ENCODE measurements around the gene BANP.
A peak's percentile ranks its signal among the peaks of the same experiment; 100 is the strongest.

Gene BANP

GRCh38 chr16:87949071-87949744 lies 2.0 kb upstream of the BANP start:
- DNase-seq (ENCODE audit: low read depth in 2 of 2): no peak

DNA sequence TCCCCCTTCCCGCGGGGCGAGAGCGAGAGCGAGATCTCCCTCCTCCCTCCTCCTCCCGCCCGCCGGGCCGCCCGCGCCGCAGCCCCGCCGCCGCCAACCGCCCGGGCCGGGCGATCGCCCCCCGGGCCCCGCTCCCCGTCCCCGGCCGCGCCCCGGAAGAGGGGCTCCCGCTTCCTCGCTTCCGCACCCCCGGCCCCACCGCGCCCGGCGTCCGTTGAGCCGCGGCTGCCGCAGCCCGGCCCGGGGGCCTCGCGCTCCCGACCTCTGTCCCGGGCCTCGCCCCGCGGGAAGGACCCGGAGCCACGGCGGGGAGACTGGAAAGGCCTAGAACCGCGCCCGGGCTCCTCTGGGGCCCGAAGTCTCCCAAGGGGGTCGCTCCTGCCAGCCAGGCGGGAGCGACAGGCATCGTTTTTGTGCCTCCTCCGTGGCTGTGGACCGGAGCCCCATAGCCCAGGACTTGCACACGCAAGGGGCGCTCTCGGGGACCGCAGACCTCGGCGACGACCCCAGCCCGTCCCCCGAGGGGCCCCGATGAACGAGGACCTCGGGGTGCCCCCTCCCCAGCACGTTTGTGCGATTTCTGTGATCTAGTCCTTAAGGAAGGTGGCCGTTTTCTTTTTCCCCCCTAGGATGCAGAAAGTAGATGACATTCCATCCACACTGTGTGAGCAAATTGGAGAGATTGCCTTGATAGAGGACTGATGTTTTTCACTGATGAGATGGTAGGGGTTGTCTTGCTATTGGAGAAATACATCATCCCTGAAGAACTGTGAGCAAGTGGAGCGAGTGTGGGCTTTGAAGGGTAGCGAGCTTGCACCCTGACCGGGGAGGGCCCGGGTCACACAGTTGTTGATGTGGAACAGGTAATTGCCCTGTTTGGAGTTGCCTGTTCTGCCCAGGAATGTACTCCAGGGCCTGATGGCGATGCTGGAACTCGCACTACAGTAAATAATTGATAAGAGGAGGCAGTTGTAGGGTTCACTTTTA lies 611 bp downstream of the BANP start:
- no peak for DNase-seq (ENCODE audit: low read depth in 2 of 2)

DNA sequence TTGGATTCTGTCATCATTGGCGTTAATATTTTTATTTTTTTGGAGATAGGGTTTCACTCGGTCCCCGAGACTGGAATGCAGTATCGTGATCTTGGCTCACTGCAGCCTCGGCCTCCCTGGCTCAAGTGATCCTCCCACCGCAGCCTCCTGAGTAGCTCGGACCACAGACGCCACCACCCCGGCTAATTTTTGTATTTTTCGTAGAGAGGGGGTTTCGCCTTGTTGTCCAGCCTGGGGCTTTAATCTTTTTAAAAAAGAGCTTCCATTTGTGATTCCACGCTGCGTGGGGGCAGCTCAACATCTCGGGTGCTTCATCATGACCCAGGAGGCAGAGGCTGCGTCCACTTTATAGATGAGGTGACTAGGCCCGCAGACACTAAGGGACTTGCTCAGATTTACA lies 1.5 kb downstream of the BANP start:
- no peak for DNase-seq (ENCODE audit: low read depth in 2 of 2)

GRCh38 chr16:87953308-87954215 lies 2.3 kb downstream of the BANP start:
- no peak for DNase-seq (ENCODE audit: low read depth in 2 of 2)

DNA sequence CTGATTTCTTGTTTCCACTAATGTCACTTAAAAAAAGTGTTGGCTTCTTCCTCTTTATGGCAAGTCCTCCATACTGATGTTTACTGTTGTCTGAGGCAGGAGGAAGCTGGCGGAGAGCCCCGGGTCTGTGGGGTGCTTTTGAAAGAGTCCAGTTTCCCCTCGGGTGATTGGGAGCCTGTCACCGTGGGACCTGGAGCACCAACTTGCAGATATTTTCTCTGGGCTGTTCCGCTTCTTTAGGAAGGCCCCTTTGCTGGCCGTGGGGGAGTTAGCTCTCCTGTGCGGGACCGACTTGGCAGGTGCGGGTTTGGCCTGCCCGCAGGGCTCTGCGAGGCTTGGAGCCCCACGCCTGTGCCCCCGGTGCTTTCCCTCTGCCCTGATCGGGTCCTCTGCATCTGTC lies 3.1 kb downstream of the BANP start:
- no peak for DNase-seq (ENCODE audit: low read depth in 2 of 2)

GRCh38 chr16:87954826-87955225 lies 3.6 kb downstream of the BANP start:
- DNase-seq (ENCODE audit: low read depth in 2 of 2): no peak

GRCh38 chr16:87955302-87956097 lies 4.3 kb downstream of the BANP start:
- DNase-seq (ENCODE audit: low read depth in 2 of 2): no peak

DNA sequence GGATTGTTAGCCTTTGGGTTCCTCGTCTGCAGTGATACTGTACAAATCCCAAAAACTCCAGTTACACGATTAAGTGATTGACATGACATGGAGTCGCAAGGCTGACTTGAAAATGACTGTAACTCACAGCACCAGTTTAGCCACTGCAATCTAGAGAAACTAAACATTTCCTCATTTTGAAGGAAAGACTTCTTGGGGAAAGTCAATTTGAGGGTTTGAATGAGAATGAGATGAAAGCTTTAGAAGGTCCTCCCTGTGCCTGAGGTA lies 4.8 kb downstream of the BANP start:
- no peak for DNase-seq (ENCODE audit: low read depth in 2 of 2)

DNA sequence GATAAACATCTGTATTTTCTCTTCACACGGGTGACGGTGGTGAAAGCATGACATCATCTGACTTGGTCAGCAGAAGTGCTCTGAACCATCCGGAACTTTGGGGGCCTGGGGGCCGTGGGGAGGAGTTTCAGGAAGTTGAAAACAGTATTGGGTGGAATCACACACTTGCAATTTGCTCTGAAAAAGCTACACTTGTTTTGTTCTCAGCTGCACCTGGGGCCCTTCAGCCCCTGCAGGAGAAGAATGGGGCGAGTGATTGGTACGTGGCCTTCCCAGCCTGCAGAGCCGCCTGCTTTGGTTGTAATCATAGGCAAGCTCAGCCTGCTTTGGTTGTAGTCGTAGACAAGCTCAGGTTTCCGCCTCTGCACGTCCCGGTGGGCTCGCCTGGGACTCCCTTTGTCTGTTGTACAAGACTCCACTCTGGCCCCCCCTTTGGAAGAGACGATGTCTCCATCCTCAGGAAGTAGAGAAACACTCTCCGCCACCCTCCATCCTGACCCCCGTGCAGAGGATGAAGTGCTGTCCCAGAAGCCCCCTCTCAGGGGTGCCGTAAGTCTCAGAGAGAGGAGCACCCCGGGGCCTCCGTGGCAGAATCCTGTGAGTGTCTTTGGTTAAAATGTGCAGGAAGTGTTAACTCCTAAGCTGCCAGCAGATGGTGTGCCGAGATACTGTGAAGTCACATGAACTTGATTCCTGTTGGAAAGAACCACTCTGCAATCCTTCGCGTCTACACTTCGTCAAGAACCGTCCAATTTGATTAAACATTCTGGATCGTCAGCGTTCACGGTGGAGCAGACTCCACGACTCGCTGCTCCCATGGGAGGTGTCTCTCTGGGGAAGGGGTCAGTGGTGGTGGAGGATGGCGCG lies 5.4 kb downstream of the BANP start:
- peak; percentile 37 to 42 for DNase-seq (ENCODE audit: low read depth in 2 of 2)

- DNase-seq (ENCODE audit: low read depth in 2 of 2): no peak
These were observed 6.3 kb downstream of the BANP start for GRCh38 chr16:87957296-87958094.

DNA sequence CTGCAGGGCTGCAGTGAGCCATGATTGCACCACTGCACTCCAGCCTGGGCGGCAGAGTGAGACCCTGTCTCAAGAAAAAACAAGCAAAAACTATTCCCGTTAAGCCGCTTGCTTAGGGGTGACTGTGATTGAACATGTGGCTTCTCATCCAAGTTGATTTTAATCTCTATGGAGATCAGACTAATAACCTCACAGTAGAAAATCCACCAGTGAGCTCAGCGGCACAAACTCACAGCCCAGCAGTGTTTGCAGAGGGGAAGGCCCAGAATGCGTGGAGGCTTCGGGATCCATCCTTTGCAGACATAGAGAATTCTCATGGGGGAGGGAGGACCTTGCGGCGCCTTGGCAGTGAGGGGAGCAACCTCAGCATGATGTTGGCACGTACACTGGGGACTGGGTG lies 7.4 kb downstream of the BANP start:
- DNase-seq (ENCODE audit: low read depth in 2 of 2): no peak

GRCh38 chr16:87959391-87959990 lies 8.3 kb downstream of the BANP start:
- DNase-seq (ENCODE audit: low read depth in 2 of 2): no peak

- DNase-seq (ENCODE audit: low read depth in 2 of 2): no peak
These were observed 9.1 kb downstream of the BANP start for GRCh38 chr16:87960296-87960695.

GRCh38 chr16:87960852-87961251 lies 9.6 kb downstream of the BANP start:
- no peak for DNase-seq (ENCODE audit: low read depth in 2 of 2)

GRCh38 chr16:87961623-87962022 lies 10.4 kb downstream of the BANP start:
- DNase-seq (ENCODE audit: low read depth in 2 of 2): no peak

DNA sequence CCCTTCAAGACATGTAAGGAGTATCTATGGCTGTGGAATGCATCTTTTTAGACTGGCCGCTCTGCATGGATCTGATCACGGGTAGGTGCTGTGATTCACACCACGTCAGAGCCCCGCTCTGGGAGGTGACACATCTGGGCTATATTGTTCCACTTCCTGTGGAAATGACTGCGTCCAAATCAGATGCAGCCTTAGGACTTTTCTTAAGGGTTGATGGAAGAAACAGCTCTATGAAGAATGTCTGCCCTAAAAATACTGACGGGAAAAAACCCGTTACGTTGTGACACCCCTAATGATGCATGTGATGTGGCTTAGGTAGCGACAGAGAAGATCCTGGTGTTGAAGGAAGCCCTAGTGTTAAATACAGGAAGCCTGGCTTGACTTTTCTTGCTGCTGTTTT lies 12.2 kb downstream of the BANP start:
- DNase-seq (ENCODE audit: low read depth in 2 of 2): peak in 1 of 2 donors; percentile 51

GRCh38 chr16:87964049-87964659 lies 12.9 kb downstream of the BANP start:
- no peak for DNase-seq (ENCODE audit: low read depth in 2 of 2)

DNA sequence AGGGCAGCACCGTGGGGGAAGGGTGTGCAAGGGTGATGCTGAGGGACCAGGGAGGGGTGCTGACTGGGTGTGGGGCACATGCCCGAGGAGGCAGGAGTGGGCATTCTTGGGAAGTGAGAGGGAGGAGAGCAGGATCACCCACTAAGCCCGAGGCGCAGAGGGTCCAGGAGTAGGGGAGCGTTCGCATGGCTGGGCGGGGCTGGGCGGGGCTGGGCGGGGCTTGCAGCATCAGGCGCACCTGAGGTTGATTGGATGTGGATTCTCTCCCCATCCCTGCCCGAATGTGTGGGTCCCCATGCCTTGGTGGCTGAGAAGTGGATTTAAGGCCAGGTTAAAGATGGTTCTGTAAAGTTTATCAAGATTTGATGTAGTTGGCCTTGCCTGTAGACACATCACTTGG lies 14.2 kb downstream of the BANP start:
- DNase-seq (ENCODE audit: low read depth in 2 of 2): no peak

Measured in stimulated activated CD8-positive, alpha-beta memory T cell treated with anti-CD3 and anti-CD28 coated beads, Interleukin-7, amount 100 ng/mL, for 1 hour (primary cell).